IPS-18a (cell line): Measurements from ENCODE around the gene PPP1R14D.

Experiments
- H3K27ac ChIP-seq: one replicate; pipeline ENCODE4 v1.5.1; 2013; ENCODE audit warnings: low read length
- H3K27me3 ChIP-seq: one replicate; pipeline ENCODE4 v1.6.1; 2013; ENCODE audit warnings: mild to moderate bottlenecking, low read length; ENCODE audit not compliant: control insufficient read depth, insufficient read depth
- H3K36me3 ChIP-seq: one replicate; pipeline ENCODE4 v1.6.1; 2013; ENCODE audit warnings: low read depth, low read length; ENCODE audit not compliant: control insufficient read depth
- H3K4me1 ChIP-seq: one replicate; pipeline ENCODE4 v1.6.1; 2013; ENCODE audit warnings: low read depth, low read length; ENCODE audit not compliant: control insufficient read depth
- H3K4me3 ChIP-seq: one replicate; pipeline ENCODE4 v1.5.1; 2013; ENCODE audit warnings: low read length
- H3K9ac ChIP-seq: one replicate; pipeline ENCODE4 v1.6.1; 2013; ENCODE audit warnings: mild to moderate bottlenecking, low read length, moderate library complexity
- H3K9me3 ChIP-seq: one replicate; pipeline ENCODE4 v1.6.1; 2013; ENCODE audit warnings: low read depth, low read length; ENCODE audit not compliant: control insufficient read depth

PPP1R14D gene

DNA sequence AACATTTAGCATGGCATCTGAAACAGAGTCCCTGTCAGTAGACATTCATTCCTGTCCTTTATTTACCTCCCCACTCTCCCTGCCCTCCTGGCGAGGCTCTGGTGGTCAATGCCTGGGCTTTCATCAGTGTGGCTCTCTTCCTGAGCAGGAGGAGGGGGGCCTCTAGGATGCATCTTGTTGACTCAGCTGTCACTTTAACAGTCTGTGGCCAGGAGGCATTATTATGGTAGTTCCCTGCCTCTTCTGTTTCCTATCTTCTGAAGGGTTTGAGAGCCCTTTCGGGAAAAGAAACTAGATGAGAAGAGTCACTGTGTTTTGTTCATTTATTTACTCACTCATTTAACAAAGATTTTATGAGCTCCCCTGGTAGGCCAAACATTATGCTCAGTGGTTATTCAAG lies 2.4 kb upstream of the PPP1R14D start:
- Histone ChIP-seq H3K9ac (no peak overlapping the region), H3K4me3 (no peak overlapping the region), H3K9me3 (no peaks in the 10 kb centered on the region), H3K4me1 (no peaks in the 10 kb centered on the region), H3K36me3 (no peaks in the 10 kb centered on the region), H3K27ac (no peak overlapping the region), H3K27me3 (no peaks in the 10 kb centered on the region)

DNA sequence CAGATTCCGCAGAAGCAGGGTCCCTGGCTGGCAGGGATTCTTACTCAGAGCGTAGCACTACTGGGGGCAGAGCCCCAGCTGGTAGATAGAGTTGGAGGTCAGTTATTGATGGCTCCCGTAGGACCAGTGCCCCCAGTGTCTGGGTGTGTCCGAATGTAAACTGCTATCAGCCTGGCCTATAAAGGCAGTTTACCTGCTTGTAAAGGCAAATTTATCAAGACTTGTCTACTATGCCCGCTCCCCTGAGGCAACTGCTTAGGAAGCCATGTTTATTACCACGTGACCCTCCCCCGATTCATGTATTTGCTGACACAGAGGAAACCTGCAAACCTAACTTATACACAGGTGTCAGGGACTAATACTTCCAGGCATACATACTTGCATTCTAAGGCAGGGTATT lies 607 bp upstream of the PPP1R14D start:
- H3K27ac ChIP-seq, result no peak overlapping the region
- no peak overlapping the region for H3K9ac ChIP-seq
- no peaks in the 10 kb centered on the region for H3K9me3 ChIP-seq
- H3K36me3 ChIP-seq, result no peaks in the 10 kb centered on the region
- H3K27me3 ChIP-seq, result no peaks in the 10 kb centered on the region
- H3K4me3 ChIP-seq, result no peak overlapping the region
- H3K4me1 ChIP-seq, result no peaks in the 10 kb centered on the region

DNA sequence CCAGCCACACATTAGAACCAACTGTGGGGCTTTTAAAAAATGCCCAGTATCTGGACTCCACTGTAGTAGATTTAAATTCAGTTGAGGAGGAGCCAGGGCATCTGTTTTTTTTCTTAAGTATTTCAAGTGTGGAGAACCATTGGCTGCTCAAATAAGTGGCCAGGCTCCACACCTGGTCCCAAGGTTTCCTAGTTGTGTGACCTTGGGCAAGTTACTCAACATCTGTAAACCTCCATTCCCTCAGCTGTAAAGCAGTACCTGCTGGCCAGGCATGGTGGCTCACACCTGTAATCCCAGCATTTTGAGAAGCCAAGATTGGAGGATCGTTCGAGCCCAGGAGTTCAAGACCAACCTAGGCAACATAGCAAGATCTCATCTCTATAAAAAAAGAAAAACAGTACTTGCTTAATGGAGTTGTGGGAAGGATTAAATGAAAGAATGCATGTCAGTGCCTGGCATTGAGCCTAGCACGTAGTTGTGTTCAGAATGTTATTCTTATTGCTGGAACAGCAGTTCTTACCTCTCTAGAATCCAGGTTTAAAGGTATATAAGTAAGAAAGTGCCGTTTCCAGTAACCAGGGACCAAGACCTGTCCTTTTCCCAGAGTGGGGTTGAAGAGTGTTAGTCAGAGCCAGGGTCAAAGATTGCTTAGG lies 2.0 kb downstream of the PPP1R14D start:
- Histone ChIP-seq H3K4me1 (no peaks in the 10 kb centered on the region), H3K9ac (no peak overlapping the region), H3K9me3 (no peaks in the 10 kb centered on the region), H3K27me3 (no peaks in the 10 kb centered on the region), H3K27ac (no peak overlapping the region), H3K36me3 (no peaks in the 10 kb centered on the region), H3K4me3 (no peak overlapping the region)

DNA sequence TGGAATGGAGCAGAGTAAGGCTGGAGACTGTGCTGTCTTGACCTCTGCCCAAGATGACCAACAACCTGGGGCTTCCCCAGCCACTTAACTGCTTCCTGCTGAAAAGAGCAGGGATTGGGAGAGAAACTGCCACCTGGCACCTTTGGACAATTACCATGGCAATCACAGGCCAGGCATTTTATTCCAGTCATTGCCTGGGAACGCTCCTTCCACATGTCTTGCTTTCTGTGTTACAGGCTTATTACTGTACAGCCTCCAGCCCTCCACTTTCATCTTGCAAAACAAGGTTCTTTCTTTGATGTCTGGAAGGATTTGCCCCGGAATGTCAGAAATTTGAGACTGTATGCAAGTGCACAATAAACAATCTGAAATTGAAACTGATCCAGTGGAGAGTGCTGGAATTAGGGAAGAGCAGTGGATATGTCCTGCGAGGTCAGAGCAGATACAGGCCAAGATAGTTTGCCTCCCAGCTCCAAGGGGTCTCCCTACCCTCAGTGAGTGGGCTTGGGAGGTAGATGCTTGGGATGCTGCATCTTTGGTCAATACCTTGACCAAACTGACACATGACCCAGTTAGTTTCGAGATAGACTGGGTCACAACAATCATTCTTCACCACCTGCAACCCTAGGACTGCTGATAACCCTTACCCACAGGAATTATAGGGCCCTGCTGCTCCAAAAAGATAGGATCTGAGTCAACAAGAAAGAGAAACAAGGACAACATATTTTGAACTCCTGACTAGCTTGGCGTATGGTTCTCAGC lies 2.7 kb downstream of the PPP1R14D start:
- Histone ChIP-seq H3K4me3 (no peak overlapping the region), H3K9me3 (no peaks in the 10 kb centered on the region), H3K27me3 (no peaks in the 10 kb centered on the region), H3K4me1 (no peaks in the 10 kb centered on the region), H3K27ac (no peak overlapping the region), H3K9ac (no peak overlapping the region), H3K36me3 (no peaks in the 10 kb centered on the region)

DNA sequence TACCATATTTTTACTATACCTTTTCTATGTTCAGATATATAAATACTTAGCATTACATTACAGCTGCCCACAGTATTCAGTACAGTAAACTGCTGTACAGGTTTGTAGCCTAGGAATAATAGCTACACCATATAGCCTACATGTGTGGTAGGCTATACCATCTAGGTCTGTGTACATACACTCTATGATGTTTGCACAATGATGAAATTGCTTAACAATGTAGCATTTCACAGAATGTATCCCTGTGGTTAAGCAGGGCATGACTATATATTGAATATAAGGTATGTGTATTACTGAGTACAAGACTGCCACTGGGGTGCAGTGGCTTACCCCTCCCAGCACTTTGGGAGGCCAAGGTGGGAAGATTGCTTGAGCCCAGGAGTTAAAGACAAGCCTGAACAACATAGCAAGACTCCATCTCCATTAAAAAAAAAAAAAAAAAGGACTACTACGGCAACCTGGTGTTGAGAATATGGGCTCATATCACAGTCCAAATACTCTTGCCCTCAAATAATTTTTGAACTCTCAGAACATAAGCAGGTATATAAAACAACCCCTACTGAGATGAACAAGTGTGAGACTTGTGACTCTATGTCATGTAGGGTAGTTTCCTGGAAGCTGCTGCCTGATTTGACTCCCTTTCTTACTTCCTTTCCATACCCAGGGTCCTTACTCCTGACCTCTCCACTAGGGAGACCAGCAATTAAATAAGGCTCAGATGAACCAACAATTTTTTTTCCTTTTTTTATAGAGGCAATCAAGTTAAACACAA lies 4.8 kb downstream of the PPP1R14D start:
- Histone ChIP-seq H3K36me3 (no peaks in the 10 kb centered on the region), H3K9ac (no peak overlapping the region), H3K27ac (no peak overlapping the region), H3K4me1 (no peaks in the 10 kb centered on the region), H3K4me3 (no peak overlapping the region), H3K9me3 (no peaks in the 10 kb centered on the region), H3K27me3 (no peaks in the 10 kb centered on the region)

DNA sequence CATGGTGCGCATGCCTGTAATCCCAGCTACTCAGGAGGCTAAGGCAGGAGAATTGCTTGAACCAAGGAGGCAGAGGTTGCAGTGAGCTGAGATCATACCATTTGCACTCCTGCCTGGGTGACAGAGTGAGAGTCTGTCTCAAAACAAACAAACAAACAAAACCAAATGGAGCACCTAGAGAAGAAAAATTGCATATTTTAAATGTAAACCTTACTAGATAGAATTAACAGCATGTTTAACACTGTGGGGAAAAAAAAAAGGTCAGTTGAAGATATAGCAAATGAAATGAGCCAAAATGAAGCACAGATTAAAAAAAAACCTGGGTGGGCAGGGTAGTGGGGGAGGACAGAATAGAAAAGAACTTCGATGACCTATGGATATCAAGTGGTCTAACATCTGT lies 7.3 kb downstream of the PPP1R14D start:
- Histone ChIP-seq H3K36me3 (no peaks in the 10 kb centered on the region), H3K4me3 (no peak overlapping the region), H3K27me3 (no peaks in the 10 kb centered on the region), H3K27ac (no peak overlapping the region), H3K9me3 (no peaks in the 10 kb centered on the region), H3K4me1 (no peaks in the 10 kb centered on the region), H3K9ac (no peak overlapping the region)

DNA sequence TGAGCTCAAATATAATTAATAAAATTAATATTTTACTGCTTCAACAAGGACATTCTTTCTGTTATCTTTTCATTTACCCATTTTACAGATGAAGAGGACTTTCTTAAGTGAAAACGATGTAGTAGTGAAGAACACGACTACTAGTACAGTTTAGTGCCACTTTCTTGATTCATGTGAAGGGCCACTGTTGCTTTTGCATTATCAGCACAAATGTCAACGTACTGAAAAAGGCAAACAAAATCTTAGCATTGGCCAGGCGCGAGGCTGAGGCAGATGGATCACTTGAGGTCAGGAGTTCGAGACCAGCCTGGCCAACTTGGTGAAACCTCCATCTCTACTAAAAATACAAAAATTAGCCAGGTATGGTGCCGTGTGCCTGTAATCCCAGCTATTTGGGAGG lies 9.5 kb downstream of the PPP1R14D start:
- Histone ChIP-seq H3K36me3 (peaks cover 1% of the 10 kb centered on the region), H3K9ac (no peak overlapping the region), H3K27me3 (no peaks in the 10 kb centered on the region), H3K9me3 (no peaks in the 10 kb centered on the region), H3K27ac (no peak overlapping the region), H3K4me3 (no peak overlapping the region), H3K4me1 (no peaks in the 10 kb centered on the region)

DNA sequence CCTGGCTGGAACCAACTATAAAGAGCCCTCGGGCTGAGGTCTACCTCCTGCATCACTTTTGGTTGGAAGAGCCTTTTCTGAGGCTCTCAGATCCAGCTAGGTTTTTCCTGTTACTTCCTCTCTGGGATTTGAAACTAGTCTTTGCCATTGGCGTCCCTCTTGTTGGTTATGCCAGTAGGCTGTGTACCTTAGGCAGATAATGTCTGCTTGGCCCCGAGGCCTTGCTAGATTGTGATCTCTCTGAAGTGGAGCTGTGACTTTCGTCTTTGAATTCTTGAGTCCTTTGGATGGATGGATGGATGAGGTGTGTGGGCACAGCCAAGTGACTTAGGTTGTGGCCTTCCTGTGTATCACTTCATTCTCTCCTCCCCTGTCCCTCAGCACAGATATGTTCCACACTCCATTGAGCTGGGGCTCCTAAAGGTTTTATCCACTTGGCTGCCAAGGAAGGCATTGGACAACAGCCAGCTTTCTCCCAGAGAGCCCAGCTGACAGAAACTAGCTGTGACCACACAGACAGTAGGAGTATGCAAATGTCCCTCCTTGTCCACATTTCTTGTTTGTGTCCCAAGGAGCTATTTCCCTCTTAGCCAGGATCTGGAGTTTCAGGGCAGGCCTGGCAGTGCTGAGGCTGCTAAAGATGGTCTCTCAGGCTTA lies 13.3 kb downstream of the PPP1R14D start:
- no peak overlapping the region for H3K4me3 ChIP-seq
- no peak overlapping the region for H3K9ac ChIP-seq
- no peaks in the 10 kb centered on the region for H3K4me1 ChIP-seq
- no peaks in the 10 kb centered on the region for H3K9me3 ChIP-seq
- peaks cover 5% of the 10 kb centered on the region for H3K36me3 ChIP-seq
- H3K27me3 ChIP-seq, result no peaks in the 10 kb centered on the region
- no peak overlapping the region for H3K27ac ChIP-seq

DNA sequence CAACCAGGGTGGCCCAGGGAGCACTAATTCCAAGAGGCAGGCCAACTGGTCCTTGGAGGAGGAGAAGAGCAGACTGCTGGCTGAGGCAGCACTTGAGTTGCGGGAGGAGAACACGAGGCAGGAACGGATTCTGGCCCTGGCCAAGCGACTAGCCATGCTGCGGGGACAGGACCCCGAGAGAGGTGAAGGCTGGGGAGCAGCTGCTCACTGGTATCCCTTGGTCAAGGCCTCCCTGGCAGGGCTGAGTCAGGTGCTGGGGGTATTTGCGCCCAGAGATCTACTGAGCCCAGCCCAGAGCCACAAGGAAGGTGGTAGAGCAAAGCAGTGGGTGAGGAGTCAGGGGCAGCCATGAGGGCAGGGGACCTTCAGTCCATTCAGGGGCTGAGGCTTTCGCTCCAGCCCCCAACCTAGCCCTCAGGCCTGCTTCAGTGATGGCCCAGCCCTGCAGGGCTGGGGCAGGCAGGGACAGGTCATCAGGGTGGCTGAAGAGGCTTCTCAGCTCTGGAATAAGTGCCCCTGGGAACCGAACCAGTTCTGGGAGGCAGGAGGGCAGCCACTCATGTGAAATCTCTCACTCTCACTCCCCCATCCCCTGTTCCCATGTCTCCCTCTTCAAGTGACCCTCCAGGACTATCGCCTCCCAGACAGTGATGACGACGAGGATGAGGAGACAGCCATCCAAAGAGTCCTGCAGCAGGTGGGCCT lies 15.6 kb downstream of the PPP1R14D start:
- Histone ChIP-seq H3K4me1 (no peaks in the 10 kb centered on the region), H3K4me3 (no peak overlapping the region), H3K36me3 (peaks cover 5% of the 10 kb centered on the region), H3K27ac (no peak overlapping the region), H3K9ac (no peak overlapping the region), H3K27me3 (no peaks in the 10 kb centered on the region), H3K9me3 (no peaks in the 10 kb centered on the region)

DNA sequence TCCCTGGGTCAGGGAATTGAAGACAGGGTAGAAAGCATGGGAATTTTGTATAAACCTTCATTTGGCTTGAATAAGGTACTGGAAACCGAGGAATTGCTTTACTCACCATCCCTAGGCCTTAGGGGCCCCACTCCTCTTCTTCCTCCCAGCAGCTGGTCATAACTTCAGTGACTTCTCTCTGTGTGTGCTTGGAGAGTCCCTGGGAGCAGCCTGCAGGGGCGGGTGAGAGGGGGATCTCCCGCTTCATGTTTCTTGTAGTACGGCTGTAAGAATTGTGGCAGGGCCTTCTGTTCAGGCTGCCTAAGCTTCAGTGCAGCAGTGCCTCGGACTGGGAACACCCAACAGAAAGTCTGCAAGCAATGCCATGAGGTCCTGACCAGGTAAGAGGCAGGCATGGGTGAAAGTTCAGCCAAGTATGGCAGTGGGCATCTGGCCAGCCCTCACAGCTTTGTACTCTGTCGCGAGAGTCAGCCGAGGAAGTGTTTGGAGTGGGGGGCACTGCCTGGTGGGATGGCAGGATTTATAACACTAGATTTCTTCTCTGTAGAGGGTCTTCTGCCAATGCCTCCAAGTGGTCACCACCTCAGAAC lies 19.6 kb downstream of the PPP1R14D start:
- Histone ChIP-seq H3K4me3 (no peak overlapping the region), H3K36me3 (peaks cover 3% of the 10 kb centered on the region), H3K9me3 (no peaks in the 10 kb centered on the region), H3K27me3 (no peaks in the 10 kb centered on the region), H3K27ac (no peak overlapping the region), H3K9ac (no peak overlapping the region), H3K4me1 (peaks cover 4% of the 10 kb centered on the region)
